GM12801 (cell line): ENCODE data around the gene NTRK2.

ENCODE experiments used
- CTCF ChIP-seq: IDR thresholded peaks from one replicate; pipeline ENCODE4 v1.5.1; 2011; ENCODE audit warnings: control low read depth; ENCODE audit not compliant: insufficient read length; ENCODE audit errors: extremely low read depth

The NTRK2 gene

GRCh38 chr9:84758817-84759216 is 89.3 kb downstream of the NTRK2 start:
- TF ChIP-seq CTCF, result no peak

GRCh38 chr9:84759300-84759750 is 89.8 kb downstream of the NTRK2 start:
- TF ChIP-seq CTCF, result no peak

GRCh38 chr9:84759804-84760203 is 90.3 kb downstream of the NTRK2 start:
- no peak for TF ChIP-seq CTCF

- TF ChIP-seq CTCF, result no peak
Observed at GRCh38 chr9:84761137-84761808, 91.7 kb downstream of the NTRK2 start.

GRCh38 chr9:84772511-84772910 is 103.0 kb downstream of the NTRK2 start:
- TF ChIP-seq CTCF, result no peak

GRCh38 chr9:84773022-84773421 is 103.5 kb downstream of the NTRK2 start:
- TF ChIP-seq CTCF, result no peak

GRCh38 chr9:84775056-84775643 is 105.6 kb downstream of the NTRK2 start:
- no peak for TF ChIP-seq CTCF
